ENCODE measurements around the gene XYLT1. TPM values are rescaled to one million over a fixed set of nuclear protein-coding genes. Genes with fewer than 3 reads are reported as not detected.

The XYLT1 gene
- polyA plus RNA-seq, 1 donor (not counting 4 experiments of a cell fraction or from before 2014, with no cell fraction given), result 4.4 TPM

DNA sequence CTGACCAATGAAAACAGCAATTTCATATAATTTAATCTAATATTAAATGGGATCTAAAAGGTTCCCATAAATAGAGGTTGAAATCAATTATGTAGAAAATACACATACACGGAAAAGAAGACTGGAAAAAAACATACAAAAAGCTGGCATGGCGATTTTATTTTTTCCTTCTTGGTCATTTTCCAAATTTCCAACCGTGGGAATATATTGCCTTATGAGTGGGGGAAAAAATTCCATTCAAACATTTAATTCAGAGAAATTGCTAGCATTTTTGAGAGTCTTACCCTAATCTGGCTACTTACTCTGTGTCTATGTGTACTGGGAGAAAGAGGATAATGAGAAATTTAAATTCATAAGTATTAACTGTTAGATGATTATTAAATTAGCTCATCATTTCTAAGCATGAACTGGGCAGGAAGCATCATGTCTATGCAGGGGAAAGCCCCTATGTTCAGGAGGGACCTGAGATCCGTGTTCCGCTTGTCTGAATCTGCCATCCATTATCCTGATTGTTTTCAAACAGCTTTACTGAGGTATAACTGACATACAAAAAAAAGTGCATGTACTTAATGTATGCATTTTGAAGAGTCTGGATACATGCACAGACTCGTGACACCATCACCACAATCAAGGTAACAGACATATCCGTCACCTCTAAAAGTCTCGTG, 145.2 kb downstream of the XYLT1 start:
- Histone ChIP-seq H3K4me3 (ENCODE audit: control insufficient read depth in 2 of 3, extremely low read depth in 1 of 3, insufficient read depth in 2 of 3, low read depth in 1 of 3, low read length in 3 of 3) (no peak overlapping the region), H3K27ac (ENCODE audit: control insufficient read depth, insufficient read depth, low read length) (no peak overlapping the region), H3K9ac (ENCODE audit: control insufficient read depth, extremely low read depth, insufficient read depth, low read length) (no peak overlapping the region), H3K4me1 (ENCODE audit: control insufficient read depth, extremely low read depth, insufficient read depth, low read length) (peaks cover 8% of the 10 kb centered on the region), H3K27me3 (ENCODE audit: control insufficient read depth, extremely low read depth, insufficient read depth, low read length) (no peaks in the 10 kb centered on the region), H2AFZ (ENCODE audit: control insufficient read depth, low read length) (no peak overlapping the region), H3K9me1 (ENCODE audit: control insufficient read depth, extremely low read depth, insufficient read depth, low read length) (no peaks in the 10 kb centered on the region), H3K79me2 (ENCODE audit: control insufficient read depth, insufficient read depth, low read length) (no peaks in the 10 kb centered on the region), H4K20me1 (ENCODE audit: control insufficient read depth, extremely low read depth, insufficient read depth, low read length) (no peaks in the 10 kb centered on the region), H3K9me3 (ENCODE audit: control insufficient read depth, low read depth, low read length) (no peaks in the 10 kb centered on the region), H3K4me2 (ENCODE audit: control insufficient read depth, extremely low read depth, insufficient read depth, low read depth, low read length) (no peak overlapping the region), H3K36me3 (ENCODE audit: control insufficient read depth in 2 of 2, extremely low read depth in 1 of 2, insufficient read depth in 2 of 2, low read length in 2 of 2) (no peaks in the 10 kb centered on the region)
- no peak for TF ChIP-seq EZH2 (IDR thresholded peaks at IDR 0.05; ENCODE audit: low read length)
- TF ChIP-seq, protein P1, sequence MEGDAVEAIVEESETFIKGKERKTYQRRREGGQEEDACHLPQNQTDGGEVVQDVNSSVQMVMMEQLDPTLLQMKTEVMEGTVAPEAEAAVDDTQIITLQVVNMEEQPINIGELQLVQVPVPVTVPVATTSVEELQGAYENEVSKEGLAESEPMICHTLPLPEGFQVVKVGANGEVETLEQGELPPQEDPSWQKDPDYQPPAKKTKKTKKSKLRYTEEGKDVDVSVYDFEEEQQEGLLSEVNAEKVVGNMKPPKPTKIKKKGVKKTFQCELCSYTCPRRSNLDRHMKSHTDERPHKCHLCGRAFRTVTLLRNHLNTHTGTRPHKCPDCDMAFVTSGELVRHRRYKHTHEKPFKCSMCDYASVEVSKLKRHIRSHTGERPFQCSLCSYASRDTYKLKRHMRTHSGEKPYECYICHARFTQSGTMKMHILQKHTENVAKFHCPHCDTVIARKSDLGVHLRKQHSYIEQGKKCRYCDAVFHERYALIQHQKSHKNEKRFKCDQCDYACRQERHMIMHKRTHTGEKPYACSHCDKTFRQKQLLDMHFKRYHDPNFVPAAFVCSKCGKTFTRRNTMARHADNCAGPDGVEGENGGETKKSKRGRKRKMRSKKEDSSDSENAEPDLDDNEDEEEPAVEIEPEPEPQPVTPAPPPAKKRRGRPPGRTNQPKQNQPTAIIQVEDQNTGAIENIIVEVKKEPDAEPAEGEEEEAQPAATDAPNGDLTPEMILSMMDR (optimal IDR thresholded peaks at IDR 0.05 in 1 of 3, IDR thresholded peaks at IDR 0.05 in 1 of 3, conservative IDR thresholded peaks at IDR 0.05 in 1 of 3; ENCODE audit: extremely low read depth in 1 of 3, insufficient read depth in 2 of 3, low read length in 3 of 3), result no peak
- no peak for DNase-seq (ENCODE audit: low read depth, low spot score)
- FAIRE-seq, result peak; percentile 9
- dilution Hi-C loops (cut with MboI; ENCODE audit: extremely low pct_ligation_motif_present, low sequenced_read_pairs), result no loop called here

DNA sequence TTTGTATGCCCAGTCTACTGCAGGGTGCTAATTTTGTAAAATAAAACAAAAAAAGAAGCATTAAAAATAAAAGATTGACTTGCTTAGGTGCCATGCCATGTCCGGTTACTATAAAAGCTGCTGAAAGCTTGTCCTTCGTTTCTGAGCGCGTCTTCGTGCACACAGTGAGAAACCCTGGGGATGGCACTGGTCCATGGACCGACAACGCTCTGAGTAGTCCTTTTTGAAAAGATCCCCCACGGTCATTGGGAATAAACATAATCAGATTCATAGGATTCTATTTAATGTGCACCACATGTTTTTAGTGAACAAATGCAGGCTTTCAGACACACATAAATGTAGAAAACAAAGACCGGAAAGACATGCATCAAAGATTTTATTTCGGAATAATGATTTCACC, 146.3 kb downstream of the XYLT1 start:
- no peak for TF ChIP-seq EZH2 (IDR thresholded peaks at IDR 0.05; ENCODE audit: low read length)
- TF ChIP-seq, protein P1 (optimal IDR thresholded peaks at IDR 0.05 in 1 of 3, IDR thresholded peaks at IDR 0.05 in 1 of 3, conservative IDR thresholded peaks at IDR 0.05 in 1 of 3; ENCODE audit: extremely low read depth in 1 of 3, insufficient read depth in 2 of 3, low read length in 3 of 3), result no peak
- FAIRE-seq (no peak), DNase-seq (ENCODE audit: low read depth, low spot score) (no peak)
- peaks cover 8% of the 10 kb centered on the region for H3K4me1 ChIP-seq (ENCODE audit: control insufficient read depth, extremely low read depth, insufficient read depth, low read length)
- H3K27ac ChIP-seq (ENCODE audit: control insufficient read depth, insufficient read depth, low read length), result no peak overlapping the region
- no peak overlapping the region for H3K4me3 ChIP-seq (ENCODE audit: control insufficient read depth in 2 of 3, extremely low read depth in 1 of 3, insufficient read depth in 2 of 3, low read depth in 1 of 3, low read length in 3 of 3)
- no peak overlapping the region for H3K4me2 ChIP-seq (ENCODE audit: control insufficient read depth, extremely low read depth, insufficient read depth, low read depth, low read length)
- H3K36me3 ChIP-seq (ENCODE audit: control insufficient read depth in 2 of 2, extremely low read depth in 1 of 2, insufficient read depth in 2 of 2, low read length in 2 of 2), result no peaks in the 10 kb centered on the region
- H3K9me3 ChIP-seq (ENCODE audit: control insufficient read depth, low read depth, low read length), result no peaks in the 10 kb centered on the region
- no peaks in the 10 kb centered on the region for H4K20me1 ChIP-seq (ENCODE audit: control insufficient read depth, extremely low read depth, insufficient read depth, low read length)
- no peaks in the 10 kb centered on the region for H3K9me1 ChIP-seq (ENCODE audit: control insufficient read depth, extremely low read depth, insufficient read depth, low read length)
- H3K27me3 ChIP-seq (ENCODE audit: control insufficient read depth, extremely low read depth, insufficient read depth, low read length), result no peaks in the 10 kb centered on the region
- H3K79me2 ChIP-seq (ENCODE audit: control insufficient read depth, insufficient read depth, low read length), result no peaks in the 10 kb centered on the region
- no peak overlapping the region for H2AFZ ChIP-seq (ENCODE audit: control insufficient read depth, low read length)
- no peak overlapping the region for H3K9ac ChIP-seq (ENCODE audit: control insufficient read depth, extremely low read depth, insufficient read depth, low read length)
- dilution Hi-C loops (cut with MboI; ENCODE audit: extremely low pct_ligation_motif_present, low sequenced_read_pairs), result no loop called here
